Measurements from ENCODE around the gene SLC9A8.
A peak's percentile ranks its signal among the peaks of the same experiment; 100 is the strongest.

SLC9A8 gene

DNA sequence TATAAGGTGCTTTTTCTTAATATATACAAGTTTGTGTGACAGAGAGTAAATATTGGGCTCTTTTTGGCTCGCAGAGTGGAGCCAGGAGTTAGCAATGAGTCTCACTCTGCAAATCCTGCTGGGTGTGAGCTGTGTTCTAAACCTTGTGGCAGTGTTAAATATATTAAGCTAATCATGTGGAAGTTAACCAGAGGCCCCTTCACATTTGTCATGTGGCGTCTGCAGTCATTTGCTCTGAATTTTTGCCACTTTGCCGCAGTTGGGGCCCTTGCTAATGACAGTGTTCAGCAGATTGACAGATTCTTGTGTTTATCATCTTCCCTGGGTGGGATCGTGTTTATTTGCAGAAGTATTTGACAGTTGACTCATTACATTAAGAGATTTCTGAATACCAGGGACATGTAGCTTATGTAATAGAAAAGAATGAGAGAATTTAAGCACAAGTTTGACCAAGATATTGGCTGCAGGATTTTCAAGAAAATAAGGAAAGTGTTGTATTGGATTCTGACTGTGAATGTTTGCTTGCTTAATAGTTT lies 64.8 kb downstream of the SLC9A8 start:
- DNase-seq (ENCODE audit: low spot score), result no peak

DNA sequence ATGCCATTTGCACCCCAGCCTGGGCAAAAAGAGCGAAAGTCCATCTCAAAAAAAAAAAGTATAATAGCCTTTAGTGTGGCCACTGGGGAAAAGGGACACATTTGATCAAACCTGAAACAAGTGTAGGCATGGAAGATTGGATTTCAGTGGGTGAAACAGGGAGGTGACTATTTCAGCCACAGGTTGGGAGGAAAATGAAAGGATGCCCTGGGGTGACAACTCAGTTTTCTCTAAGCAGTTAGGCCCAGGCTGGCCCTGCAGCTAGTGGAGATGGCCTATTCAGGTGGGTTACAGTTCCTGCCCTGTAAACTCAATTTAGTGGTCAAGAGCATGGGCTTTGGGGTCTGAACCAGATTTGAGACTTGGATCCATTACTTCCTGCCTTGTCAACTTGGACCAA lies 66.3 kb downstream of the SLC9A8 start:
- no peak for DNase-seq (ENCODE audit: low spot score)

DNA sequence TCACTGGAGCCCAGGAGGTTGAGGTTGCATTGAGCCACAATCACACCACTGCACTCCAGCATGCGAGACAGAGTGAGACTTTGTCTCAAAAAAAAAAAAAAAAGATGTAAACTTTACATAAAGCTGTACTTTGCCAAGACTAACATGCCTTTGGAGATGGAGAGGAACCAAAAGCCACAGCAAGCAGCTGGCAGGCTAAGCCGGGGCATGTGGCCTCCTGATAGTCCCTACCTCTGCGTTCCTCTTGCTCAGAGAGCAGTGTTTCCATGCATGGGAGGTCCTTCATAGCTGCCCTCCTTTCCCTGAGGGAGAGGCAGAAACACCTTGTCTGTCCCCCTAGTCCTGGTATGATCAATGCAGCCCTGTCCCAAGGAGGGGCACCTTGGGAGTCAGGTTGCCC lies 67.5 kb downstream of the SLC9A8 start:
- peak; percentile 42 for DNase-seq (ENCODE audit: low spot score)

DNA sequence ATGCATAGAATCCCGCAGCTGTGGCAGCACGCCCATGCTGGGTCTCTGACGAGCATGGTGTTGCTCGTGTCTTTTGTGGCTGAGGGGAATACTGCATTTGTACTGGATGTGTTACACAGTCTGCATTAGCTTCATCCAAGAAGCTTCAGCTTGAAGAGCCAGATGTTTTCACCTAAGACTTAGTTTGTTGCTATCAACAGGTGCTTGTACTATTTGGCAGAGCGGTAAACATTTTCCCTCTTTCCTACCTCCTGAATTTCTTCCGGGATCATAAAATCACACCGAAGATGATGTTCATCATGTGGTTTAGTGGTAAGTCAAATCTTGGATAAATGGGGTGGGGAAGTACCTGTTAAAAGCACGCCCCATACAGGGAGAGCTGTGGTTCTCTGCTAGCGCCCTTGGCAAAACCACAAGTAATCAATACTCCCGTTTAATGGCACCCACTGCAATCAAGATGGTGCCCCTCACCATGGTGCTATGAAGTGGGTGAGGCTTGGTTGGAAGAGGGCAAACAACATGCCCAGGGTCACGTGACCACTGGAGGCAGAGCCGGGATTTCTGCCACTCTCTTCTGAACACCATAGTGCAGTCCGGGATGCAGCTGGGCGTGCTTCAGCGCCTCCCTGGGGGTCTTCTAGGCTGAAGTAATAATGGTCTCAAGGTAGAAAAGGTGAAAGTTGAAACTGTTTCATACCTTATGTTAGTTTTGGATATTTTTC lies 68.3 kb downstream of the SLC9A8 start:
- DNase-seq (ENCODE audit: low spot score), result no peak

DNA sequence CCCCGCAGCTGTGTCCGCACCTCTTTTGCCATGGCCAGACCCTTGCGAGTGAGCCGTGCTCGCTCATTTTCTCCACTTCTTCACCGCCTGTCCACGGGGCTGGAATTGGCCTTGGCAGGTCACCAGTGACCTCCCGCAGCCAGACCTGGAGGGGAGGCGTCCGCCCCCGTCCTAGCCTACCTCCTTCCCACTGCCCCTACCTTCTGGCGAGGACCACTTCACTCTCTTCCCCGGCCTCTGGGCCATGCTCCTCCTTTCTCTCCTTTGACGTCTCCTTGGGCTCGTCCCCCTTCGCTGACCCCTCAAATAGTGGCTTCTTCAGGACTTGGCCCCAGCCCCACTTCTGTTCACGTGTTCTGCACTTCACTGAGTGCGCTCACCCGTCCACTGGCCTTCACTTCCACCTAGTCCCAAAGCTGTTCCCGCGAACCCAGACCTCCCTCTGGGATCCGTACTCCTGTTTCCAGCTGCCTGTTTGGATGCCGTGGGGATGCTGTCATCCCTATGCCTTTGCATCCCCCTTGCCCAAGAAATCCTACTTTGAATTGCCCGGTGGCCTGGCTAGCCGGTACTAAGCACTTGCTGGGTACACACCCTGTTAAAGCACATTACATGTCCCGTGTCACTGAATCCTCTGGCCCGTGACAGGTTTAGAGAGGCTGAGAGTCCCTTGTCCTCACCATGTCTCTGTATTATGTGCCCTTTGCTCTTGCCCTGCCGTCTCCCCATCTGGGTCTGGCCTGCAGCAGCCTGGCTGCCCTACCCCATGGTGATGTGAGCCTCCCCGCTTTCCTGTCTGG lies 69.7 kb downstream of the SLC9A8 start:
- no peak for DNase-seq (ENCODE audit: low spot score)

DNA sequence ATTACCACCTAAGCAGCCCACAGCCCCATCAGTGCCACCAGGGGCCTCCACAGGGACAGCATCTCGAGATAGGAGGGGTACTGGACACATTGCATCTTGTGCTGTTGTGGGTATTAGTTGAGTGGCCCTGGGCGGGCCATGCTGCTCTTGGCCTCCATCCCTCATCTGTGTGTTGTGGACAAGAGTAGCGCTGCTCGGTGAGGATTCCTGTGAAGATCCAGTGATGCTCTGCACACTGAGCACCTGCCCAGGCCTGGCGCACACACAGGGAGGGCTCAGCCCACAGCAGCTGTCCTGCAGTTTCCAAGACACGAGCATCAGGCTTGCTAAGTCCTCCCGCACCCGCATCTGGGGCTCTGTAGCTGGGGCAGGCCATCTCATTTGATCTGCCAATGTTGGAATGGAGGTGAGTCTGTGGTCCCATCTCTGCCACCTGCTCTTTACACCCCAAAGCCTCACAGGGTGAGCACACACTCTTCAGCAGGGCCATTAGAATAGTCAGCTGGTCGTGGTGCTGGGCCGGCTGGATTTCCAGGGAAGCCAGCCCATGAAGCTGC lies 70.7 kb downstream of the SLC9A8 start:
- no peak for DNase-seq (ENCODE audit: low spot score)

DNA sequence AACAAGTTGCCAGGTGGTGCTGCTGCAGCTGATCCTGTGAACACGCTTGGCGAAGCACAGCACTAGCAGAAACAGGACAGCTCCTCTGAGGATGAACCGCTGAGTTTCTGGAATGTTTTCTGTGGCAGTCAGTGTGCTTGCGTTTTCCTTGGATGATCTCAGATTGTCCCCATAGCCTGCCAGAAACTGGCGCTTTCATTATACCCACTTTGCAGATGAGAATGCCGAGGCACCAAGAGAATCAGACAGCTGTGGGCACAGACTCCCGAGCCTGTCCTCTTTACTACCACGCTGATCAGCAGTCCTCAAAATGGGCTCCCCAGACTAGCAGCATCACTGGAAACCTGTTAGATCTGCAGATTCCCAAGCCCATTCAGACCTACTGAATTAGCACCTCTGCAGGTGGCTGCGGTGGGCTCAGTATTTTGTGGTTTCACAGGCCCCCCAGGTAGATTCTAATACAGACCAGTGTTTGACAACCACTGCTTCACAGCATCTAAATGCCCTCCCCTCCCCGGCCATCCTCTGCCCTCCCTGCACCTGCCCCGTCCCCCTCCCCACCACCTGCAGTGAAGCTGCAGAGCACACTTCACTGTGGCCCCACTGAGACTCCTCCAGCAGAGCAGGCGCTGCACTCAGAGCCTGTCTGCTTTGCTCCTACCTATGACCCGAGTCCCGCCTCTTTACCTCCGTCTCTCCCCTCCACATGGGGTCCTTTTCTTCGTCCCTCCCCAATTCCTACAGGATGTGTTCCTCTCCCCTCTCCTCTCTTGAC lies 73.1 kb downstream of the SLC9A8 start:
- DNase-seq (ENCODE audit: low spot score), result no peak

DNA sequence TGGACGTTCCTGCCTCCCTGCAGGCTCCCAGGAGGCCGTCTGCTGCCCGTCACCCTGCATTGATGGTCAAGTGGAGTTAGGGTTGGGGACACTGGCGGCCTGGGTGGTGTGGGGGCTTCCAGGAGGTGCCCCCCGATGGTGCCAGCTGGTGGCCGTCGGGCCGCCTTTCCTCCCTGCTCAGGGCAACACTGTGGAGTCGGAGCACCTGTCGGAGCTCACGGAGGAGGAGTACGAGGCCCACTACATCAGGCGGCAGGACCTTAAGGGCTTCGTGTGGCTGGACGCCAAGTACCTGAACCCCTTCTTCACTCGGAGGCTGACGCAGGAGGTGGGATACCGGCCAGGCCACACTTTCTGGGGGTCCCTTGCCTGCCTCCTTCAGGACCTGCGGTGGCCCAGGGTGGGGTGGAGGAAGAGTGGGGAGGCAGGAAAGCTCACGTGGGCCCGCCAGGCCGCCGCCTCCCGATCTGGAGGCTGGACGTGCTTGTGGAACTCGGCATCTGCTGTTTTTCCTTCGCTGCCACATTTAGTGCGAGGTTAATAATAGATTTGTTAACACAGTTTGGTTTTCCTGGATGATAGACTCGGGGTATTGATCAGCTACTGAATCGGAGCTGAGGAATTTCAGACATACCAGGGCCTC lies 74.1 kb downstream of the SLC9A8 start:
- DNase-seq (ENCODE audit: low spot score), result no peak

DNA sequence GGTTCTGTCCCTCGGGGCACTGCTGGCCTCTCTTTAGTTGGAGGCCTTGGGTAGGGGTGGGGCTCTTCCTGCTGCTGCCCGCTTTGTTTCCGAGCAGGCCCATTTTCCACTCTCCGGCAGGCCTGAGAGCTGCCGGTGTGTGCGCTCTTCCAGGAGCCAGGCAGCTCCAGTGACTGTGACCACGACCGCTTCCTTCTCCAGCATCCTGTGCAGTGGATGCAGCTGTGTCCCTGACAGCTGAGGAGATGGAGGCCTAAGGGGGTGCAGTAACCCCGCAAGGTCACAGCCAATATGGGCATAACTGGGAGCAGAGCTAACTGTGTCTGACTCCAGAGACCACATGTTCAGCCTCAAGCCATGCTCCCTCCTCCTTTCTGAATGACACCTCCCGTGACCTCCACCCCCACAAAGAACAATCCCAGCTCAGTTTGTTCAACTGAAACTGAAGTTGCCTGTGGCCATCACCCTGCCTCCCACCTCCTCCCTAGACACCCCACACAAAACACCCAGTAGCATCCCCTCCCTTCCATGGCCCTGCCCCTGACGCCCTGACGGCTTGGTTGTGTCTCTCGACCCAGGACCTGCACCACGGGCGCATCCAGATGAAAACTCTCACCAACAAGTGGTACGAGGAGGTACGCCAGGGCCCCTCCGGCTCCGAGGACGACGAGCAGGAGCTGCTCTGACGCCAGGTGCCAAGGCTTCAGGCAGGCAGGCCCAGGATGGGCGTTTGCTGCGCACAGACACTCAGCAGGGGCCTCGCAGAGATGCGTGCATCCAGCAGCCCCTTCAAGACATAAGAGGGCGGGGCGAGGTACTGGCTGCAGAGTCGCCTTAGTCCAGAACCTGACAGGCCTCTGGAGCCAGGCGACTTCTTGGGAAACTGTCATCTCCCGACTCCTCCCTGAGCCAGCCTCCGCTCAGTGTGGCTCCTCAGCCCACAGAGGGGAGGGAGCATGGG lies 74.9 kb downstream of the SLC9A8 start:
- no peak for DNase-seq (ENCODE audit: low spot score)

DNA sequence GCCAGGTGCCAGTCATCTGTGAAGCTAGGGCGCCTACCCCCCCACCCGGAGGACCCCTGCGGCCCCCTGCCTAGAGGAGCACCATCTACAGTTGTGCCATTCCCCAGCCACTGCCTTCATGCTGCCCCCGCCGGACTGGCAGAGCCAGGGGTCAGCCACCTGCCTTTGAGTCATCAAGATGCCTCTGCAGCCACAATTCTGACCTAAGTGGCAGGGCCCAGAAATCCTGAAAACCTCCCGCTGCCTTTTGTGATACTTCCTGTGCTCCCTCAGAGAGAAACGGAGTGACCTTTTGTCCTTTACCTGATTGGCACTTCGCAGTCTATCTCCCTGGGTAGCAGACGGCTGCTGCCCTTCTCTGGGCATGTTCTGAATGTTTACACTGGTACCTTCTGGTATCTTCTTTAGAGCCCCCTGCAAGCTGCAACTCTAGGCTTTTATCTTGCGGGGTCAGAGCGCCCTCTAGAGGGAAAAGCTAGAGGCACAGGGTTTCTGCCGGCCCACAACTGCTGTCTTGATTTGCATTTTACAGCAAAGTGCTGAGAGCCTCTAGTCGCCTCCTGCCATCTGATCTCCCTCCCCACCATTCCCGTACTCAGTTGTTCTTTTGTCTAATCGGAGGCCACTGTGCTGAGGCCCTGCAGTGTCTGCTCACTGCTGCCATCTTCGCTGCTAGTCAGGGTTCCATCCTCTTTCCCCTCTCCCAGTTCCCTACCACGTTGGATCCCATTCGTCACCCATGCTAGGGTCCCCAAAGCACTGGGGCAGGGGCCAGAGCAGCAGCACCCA lies 75.8 kb downstream of the SLC9A8 start:
- DNase-seq (ENCODE audit: low spot score), result peak; percentile 69

DNA sequence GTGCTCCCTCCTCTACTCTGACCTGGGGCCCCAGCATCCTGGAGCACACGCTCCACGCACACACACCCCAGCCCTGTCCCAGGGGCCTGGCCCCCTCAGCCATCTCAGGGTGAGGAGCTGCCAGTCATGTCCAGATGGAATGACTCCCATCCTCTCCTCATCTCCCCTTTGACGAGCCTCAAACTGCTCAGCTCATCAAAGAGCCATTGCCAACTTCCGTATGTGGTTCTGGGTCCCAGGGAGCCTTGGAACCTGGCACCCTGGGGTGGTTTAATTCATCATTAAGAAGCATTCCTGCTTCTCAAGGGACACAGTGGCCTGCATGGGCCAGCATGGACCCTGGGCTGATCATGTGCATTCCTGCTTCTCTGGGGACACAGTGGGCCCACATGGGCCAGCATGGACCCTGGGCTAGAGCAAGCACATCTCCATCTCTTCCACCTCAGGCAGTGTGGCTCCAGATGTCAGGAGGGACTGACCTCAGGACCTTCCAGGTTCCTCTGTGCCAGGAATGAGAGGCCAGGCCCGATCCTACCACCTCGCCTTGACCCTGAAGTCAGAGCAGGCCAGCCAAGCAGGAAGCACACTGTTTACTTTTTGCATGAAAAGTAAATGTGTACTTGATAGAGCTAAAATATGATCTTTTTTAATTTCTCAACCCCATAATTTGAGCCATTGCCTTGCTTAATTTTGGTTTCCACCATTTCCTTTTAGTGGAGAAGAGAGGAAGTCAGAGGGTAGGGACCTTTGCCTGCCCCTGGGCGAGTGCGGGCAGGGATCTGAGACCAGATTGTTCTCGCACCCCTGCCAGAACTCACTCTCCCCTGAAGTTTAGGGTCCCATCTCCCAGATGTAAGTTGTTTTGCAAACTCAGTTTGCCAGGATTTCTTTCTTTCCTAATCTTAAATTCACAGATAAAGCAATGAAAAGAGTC lies 76.6 kb downstream of the SLC9A8 start:
- no peak for DNase-seq (ENCODE audit: low spot score)

DNA sequence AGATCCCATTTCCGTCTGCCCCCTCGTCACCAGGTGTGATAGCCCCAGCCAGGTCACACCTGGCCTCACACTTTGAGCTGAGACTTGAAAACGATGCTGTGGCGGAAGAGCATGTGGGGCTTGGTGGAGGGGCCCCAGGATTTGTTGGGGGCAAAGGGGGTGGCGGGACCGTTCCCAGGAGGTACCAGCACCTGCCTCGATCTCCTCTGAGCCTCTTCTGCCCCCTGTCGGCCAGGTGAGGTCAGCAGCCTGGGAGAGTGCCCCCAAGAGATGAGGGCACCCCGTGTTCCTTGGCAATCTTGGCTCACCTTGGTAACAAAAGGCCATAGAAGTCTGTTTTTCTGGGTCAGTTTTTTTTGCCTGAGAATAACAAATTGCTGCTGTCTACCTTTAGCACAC lies 77.3 kb downstream of the SLC9A8 start:
- DNase-seq (ENCODE audit: low spot score), result no peak

DNA sequence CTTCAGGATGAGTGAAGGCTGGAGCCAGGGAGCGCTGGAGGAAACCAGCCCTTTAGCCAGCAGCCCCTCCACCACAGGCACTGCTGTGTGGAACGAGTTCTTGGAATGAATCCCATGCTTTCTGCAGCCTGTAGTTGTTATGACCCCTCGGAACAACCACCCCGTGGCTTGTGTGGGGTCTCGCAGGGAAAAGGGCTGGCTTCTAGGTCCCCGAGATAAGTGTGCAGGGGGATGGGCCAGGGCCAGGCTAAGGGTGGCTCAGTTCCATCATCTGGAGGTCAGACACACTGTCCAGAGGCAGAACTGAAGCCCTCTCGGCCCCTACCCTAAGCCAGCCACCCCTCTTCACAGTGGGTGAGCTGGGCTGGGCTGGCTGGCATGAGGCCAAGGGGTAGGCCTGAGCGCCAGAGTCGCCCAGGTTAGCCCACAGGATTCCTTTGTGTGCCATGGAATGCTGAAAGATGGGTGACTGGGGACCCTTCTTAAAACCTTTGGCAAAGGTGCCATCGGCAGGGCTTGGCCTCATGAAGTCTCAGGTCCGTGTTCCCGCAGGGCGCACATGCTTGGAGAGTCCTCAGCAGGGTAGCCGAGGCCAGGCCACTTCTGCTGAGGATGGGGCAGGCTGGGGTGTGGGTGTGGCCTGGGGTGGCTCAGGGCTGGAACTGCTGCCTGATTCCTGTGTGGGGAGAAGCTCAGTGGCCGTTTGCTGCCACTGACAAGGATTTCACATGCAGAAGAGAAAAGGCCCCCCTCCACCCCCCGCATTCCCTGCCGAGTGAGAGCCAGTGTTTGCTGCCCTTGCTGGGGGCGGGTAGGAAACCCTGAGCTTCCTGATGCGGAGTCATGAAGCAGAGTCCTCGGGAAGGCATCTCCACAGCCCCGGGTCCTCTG lies 78.1 kb downstream of the SLC9A8 start:
- DNase-seq (ENCODE audit: low spot score), result no peak

DNA sequence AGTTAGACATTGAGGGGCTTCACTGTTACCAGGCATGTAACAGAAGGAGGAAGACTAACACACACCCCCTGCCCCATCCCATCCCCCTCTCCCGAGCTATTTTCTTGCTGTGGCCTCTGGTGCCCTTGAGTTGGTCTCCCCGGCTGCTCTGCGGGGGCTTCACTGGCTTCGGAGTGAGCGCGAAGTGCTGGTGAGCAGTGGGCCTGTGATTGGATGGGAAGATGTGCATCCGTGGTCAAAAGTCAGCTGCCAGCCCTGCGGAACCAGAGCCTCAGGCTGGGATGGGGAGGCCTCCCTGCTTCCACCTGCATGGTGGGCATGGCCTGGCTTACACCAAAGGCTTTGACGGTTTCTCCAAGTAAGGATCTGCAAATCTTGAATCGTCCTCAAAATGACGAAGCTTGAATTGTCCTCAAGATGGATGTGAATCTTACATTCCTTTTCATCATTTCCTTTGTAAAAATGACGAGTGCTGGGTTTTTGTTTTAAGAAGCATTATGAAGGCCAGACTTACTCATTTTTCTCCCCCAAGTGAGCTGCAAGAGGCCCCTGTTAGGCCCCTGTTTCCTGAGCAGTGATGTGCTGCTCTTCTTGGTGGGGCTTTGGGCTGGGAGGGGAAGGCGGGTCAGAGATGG lies 79.0 kb downstream of the SLC9A8 start:
- no peak for DNase-seq (ENCODE audit: low spot score)

DNA sequence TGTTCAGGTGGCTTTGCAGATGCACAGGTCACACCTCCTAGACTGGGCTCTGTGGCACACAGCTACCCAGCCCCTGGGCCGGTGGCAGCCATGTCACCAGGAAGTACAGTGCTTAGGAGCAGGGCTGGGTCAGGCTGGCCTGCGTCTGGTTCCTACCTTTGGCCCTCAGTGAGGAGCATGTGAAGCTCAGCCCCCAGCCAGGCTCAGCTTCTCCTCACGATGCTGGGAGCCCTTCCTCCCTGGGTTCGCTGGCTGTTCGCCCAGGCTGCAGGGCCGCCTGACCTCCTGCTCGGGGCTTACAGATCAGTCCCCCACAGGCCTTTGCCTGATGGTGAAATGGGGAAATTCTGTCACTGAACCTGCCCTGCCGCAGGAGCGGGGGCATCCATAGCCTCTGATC lies 79.6 kb downstream of the SLC9A8 start:
- DNase-seq (ENCODE audit: low spot score), result no peak

DNA sequence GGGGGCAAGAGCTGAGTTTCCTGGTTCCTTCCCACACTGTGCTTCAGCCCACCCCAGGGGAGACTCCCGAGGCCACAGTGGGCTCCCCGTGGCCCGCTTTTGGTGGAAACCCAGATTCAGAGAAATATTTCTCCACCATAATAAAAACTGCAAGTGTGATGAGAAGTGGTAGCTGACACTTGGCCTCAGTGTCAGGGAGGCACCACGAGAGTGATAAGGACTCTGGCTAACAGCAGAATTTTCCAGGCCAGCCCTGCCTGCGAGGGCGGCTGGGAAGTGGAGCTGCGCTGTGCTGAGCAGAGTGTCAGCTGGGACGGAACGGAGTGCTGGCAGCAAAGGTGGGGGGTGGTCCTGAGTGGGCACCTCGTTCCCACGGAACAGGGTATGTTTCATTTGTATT lies 80.2 kb downstream of the SLC9A8 start:
- DNase-seq (ENCODE audit: low spot score), result no peak
